H9 (cell line): ENCODE results near the gene JMJD1C. TPM values are rescaled to one million over a fixed set of nuclear protein-coding genes. Genes with fewer than 3 reads are reported as not detected.
A peak's percentile ranks its signal among the peaks of the same experiment; 100 is the strongest.

Source experiments
- DNase-seq: peaks from one replicate; pipeline ENCODE4 v3.0.0-alpha.2; 2017
- H2AFZ ChIP-seq: one replicate; pipeline ENCODE4 v1.6.1; 2013; ENCODE audit warnings: mild to moderate bottlenecking, low read length, control low read depth, moderate library complexity
- H2AK5ac ChIP-seq: 2 replicates; pipeline ENCODE4 v1.6.1; 2013; ENCODE audit warnings: low read length, control low read depth, mixed read lengths; ENCODE audit not compliant: insufficient read length
- H2BK120ac ChIP-seq: one replicate; pipeline ENCODE4 v1.6.1; 2013; ENCODE audit warnings: low read depth, mild to moderate bottlenecking, low read length, control low read depth, inconsistent platforms; ENCODE audit not compliant: poor library complexity, severe bottlenecking
- H2BK12ac ChIP-seq: 2 replicates; pipeline ENCODE4 v1.6.1; 2013; ENCODE audit warnings: low read length, control low read depth, mixed read lengths, low read depth; ENCODE audit not compliant: insufficient read length
- H2BK15ac ChIP-seq: 2 replicates; pipeline ENCODE4 v1.6.1; 2013; ENCODE audit warnings: low read depth, low read length, control low read depth
- H2BK20ac ChIP-seq: one replicate; pipeline ENCODE4 v1.6.1; 2013; ENCODE audit warnings: low read depth, mild to moderate bottlenecking, low read length, control low read depth, inconsistent platforms; ENCODE audit not compliant: poor library complexity, severe bottlenecking
- H2BK5ac ChIP-seq: 2 replicates; pipeline ENCODE4 v1.6.1; 2013; ENCODE audit warnings: low read length, control low read depth, mixed read lengths; ENCODE audit not compliant: insufficient read length
- H3K14ac ChIP-seq: 2 replicates; pipeline ENCODE4 v1.6.1; 2013; ENCODE audit warnings: low read length, control low read depth; ENCODE audit not compliant: insufficient read depth
- H3K18ac ChIP-seq: 2 replicates; pipeline ENCODE4 v1.6.1; 2013; ENCODE audit warnings: low read depth, mild to moderate bottlenecking, mixed read lengths, low read length, control low read depth; ENCODE audit not compliant: insufficient read length
- H3K23ac ChIP-seq: 2 replicates; pipeline ENCODE4 v1.6.1; 2013; ENCODE audit warnings: low read length, control low read depth, mixed read lengths, low read depth; ENCODE audit not compliant: insufficient read length
- H3K23me2 ChIP-seq: 2 replicates; pipeline ENCODE4 v1.6.1; 2013; ENCODE audit warnings: low read depth, mild to moderate bottlenecking, mixed read lengths, low read length, control low read depth; ENCODE audit not compliant: insufficient read length, poor library complexity, severe bottlenecking
- H3K27ac ChIP-seq: 2 replicates; pipeline ENCODE4 v1.5.1; 2013; ENCODE audit warnings: low read length, control low read depth, mixed read lengths, low read depth; ENCODE audit not compliant: insufficient read length
- H3K27me3 ChIP-seq: 2 replicates; pipeline ENCODE4 v1.6.1; 2013; ENCODE audit warnings: low read length, control low read depth, inconsistent platforms; ENCODE audit not compliant: insufficient read depth
- H3K4ac ChIP-seq: 2 replicates; pipeline ENCODE4 v1.6.1; 2013; ENCODE audit warnings: low read depth, mild to moderate bottlenecking, control low read depth, inconsistent platforms, low read length, moderate library complexity
- H3K4me1 ChIP-seq: 2 replicates; pipeline ENCODE4 v1.6.1; 2013; ENCODE audit warnings: low read length, control low read depth, inconsistent platforms; ENCODE audit not compliant: insufficient read depth
- H3K4me2 ChIP-seq: 2 replicates; pipeline ENCODE4 v1.6.1; 2013; ENCODE audit warnings: low read length, control low read depth, mixed read lengths; ENCODE audit not compliant: insufficient read length, insufficient read depth
- H3K56ac ChIP-seq: 2 replicates; pipeline ENCODE4 v1.6.1; 2013; ENCODE audit warnings: low read depth, mild to moderate bottlenecking, mixed read lengths, low read length, control low read depth; ENCODE audit not compliant: insufficient read length
- H3K79me1 ChIP-seq: 2 replicates; pipeline ENCODE4 v1.6.1; 2013; ENCODE audit warnings: low read depth, mild to moderate bottlenecking, moderate library complexity, low read length, control low read depth, inconsistent platforms; ENCODE audit not compliant: insufficient read depth, poor library complexity, severe bottlenecking
- H3K79me2 ChIP-seq: 2 replicates; pipeline ENCODE4 v1.6.1; 2013; ENCODE audit warnings: low read length, control low read depth, inconsistent platforms; ENCODE audit not compliant: insufficient read depth
- H3K9ac ChIP-seq: 2 replicates; pipeline ENCODE4 v1.6.1; 2013; ENCODE audit warnings: low read length, control low read depth, mixed read lengths; ENCODE audit not compliant: insufficient read length; ENCODE audit errors: extremely low read depth
- H3K9me3 ChIP-seq: one replicate; pipeline ENCODE4 v1.6.1; 2013; ENCODE audit warnings: low read depth, low read length, inconsistent platforms; ENCODE audit not compliant: control insufficient read depth
- H3T11ph ChIP-seq: one replicate; pipeline ENCODE4 v1.6.1; 2013; ENCODE audit warnings: mild to moderate bottlenecking, low read length, control low read depth, inconsistent platforms
- H4K20me1 ChIP-seq: one replicate; pipeline ENCODE4 v1.6.1; 2013; ENCODE audit not compliant: control insufficient read depth, insufficient read length, insufficient read depth
- H4K5ac ChIP-seq: 2 replicates; pipeline ENCODE4 v1.6.1; 2013; ENCODE audit warnings: low read depth, mild to moderate bottlenecking, mixed read lengths, low read length, control low read depth; ENCODE audit not compliant: insufficient read length
- H4K8ac ChIP-seq: replicated peaks from 2 replicates; pipeline ENCODE4 v1.6.1; 2013; ENCODE audit warnings: low read length, control low read depth, mixed read lengths, low read depth; ENCODE audit not compliant: insufficient read length
- H4K91ac ChIP-seq: 2 replicates; pipeline ENCODE4 v1.6.1; 2013; ENCODE audit warnings: low read depth, mild to moderate bottlenecking, moderate library complexity, mixed read lengths, low read length, control low read depth; ENCODE audit not compliant: insufficient read length
- H3K27ac Mint-ChIP-seq, 3 experiments: 2 replicates in 2 of 3; 3 replicates in 1 of 3; pipeline ENCODE4 v1.8.0; 2020 to 2021; ENCODE audit warnings: mixed read lengths in 3 of 3, mild to moderate bottlenecking in 1 of 3, moderate library complexity in 1 of 3
- H3K27me3 Mint-ChIP-seq: 2 replicates; pipeline ENCODE4 v1.8.0; 2021; ENCODE audit warnings: low read depth, mild to moderate bottlenecking, moderate library complexity, mixed read lengths
- H3K36me3 Mint-ChIP-seq, 3 experiments: 2 replicates in 2 of 3; 3 replicates in 1 of 3; pipeline ENCODE4 v1.8.0; 2020 to 2021; ENCODE audit warnings: low read depth in 3 of 3, mixed read lengths in 3 of 3; ENCODE audit not compliant: insufficient read depth in 1 of 3
- H3K4me1 Mint-ChIP-seq, 2 experiments: 2 replicates each; pipeline ENCODE4 v1.8.0; 2020; ENCODE audit warnings: mixed read lengths in 2 of 2
- H3K4me3 Mint-ChIP-seq, 2 experiments: 2 replicates in 1 of 2; 3 replicates in 1 of 2; pipeline ENCODE4 v1.8.0; 2020 to 2021; ENCODE audit warnings: mild to moderate bottlenecking in 2 of 2, mixed read lengths in 2 of 2, moderate library complexity in 1 of 2
- H3K9me3 Mint-ChIP-seq, 2 experiments: 2 replicates in 1 of 2; 3 replicates in 1 of 2; pipeline ENCODE4 v1.8.0; 2020; ENCODE audit warnings: mild to moderate bottlenecking in 2 of 2, mixed read lengths in 2 of 2, moderate library complexity in 1 of 2
- WGBS: extraction: QIAGEN DNeasy Blood & Tissue Kit; methylation state at CpG from one replicate; pipeline ENCODE4 v1.1.7; 2013; ENCODE audit warnings: missing lambda C conversion rate, low lambda C conversion rate, mixed read lengths; ENCODE audit not compliant: insufficient read length; ENCODE audit errors: extremely low coverage; 5-methylcytosine and 5-hydroxymethylcytosine counted together
- total RNA-seq: library from RNA; stranded (reverse); gene quantifications from 2 replicates; pipeline ENCODE4 v1.2.1, GENCODE V29; 2021
- TF ChIP-seq, protein P1 (sequence below): fragments of 200-600 bp; sonication (generic); conservative IDR thresholded peaks from 3 replicates; pipeline ENCODE4 v1.8.0; 2021; ENCODE audit warnings: antibody characterized with exemption, mild to moderate bottlenecking

Gene JMJD1C
- total RNA-seq, 1 experiment from 2014 or later: 200 TPM

DNA sequence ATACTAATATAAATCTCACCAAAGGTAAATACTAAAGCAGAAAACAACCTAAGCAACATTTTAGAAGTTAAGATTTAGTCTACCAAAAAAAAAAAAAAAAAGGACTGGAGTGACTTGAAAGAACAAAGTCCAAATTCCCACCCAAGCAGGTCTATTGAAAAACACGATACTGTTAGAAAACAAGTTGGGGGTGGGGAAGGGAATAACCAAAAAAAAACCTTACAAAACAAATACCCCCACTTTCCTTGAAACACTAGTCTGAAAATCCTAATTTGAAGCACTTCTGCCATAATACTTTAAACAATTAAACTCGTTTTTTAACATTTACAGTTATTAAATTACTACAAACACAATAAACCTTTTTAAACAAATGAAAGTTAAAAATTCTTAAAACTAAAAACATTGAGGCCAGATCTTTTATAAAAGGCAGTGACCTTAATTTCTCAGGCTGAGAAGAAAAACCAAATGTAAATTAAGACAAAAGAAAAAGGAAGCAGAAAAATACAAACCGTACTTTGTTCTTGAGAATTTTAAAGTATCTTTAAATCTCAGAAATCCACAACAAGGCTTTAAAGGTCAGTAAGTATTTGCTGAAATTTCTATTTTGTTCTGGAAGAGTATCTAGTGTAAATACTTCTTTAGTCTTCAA, 197.5 kb downstream of the JMJD1C start:
- H3K14ac ChIP-seq: peak overlapping the region; percentile 70; the same call in 1 of the 2 replicates
- H3K4ac ChIP-seq: no peak overlapping the region; the same call in 1 of the 2 replicates
- H3K4me3 Mint-ChIP-seq: peak overlapping the region; percentile 95 to 99
- no peak for DNase-seq
- peak overlapping the region; percentile 11 for H4K5ac ChIP-seq
- H2BK5ac ChIP-seq: no peak overlapping the region
- no peaks in the 10 kb centered on the region for H3K27me3 Mint-ChIP-seq
- no peaks in the 10 kb centered on the region for H3K4me1 ChIP-seq
- no peak overlapping the region for H2BK120ac ChIP-seq
- no peak overlapping the region for H4K91ac ChIP-seq
- peak overlapping the region; percentile 83 for H3K9ac ChIP-seq
- no peak overlapping the region for H4K8ac ChIP-seq
- peak overlapping the region; percentile 97 for H3K27ac ChIP-seq
- no peak overlapping the region for H2AFZ ChIP-seq
- peak overlapping the region; percentile 19 for H3K56ac ChIP-seq
- H3K79me2 ChIP-seq: peaks cover 19% of the 10 kb centered on the region; the same call in 1 of the 2 replicates
- peaks cover 3 to 9% of the 10 kb centered on the region in 2 experiments for H3K4me1 Mint-ChIP-seq
- H2AK5ac ChIP-seq: no peak overlapping the region
- H3K23ac ChIP-seq: peak overlapping the region; percentile 15
- 100% methylated on average over 1 of the region's 3 CpGs for WGBS
- H2BK15ac ChIP-seq: no peak overlapping the region
- H3T11ph ChIP-seq: no peak overlapping the region
- H3K18ac ChIP-seq: no peak overlapping the region
- H3K9me3 Mint-ChIP-seq: peaks cover 3% of the 10 kb centered on the region in 2 experiments; a peak in 1 of 5 replicates
- peaks cover 21 to 22% (median 21%) of the 10 kb centered on the region in 3 experiments for H3K36me3 Mint-ChIP-seq
- TF ChIP-seq, protein P1, sequence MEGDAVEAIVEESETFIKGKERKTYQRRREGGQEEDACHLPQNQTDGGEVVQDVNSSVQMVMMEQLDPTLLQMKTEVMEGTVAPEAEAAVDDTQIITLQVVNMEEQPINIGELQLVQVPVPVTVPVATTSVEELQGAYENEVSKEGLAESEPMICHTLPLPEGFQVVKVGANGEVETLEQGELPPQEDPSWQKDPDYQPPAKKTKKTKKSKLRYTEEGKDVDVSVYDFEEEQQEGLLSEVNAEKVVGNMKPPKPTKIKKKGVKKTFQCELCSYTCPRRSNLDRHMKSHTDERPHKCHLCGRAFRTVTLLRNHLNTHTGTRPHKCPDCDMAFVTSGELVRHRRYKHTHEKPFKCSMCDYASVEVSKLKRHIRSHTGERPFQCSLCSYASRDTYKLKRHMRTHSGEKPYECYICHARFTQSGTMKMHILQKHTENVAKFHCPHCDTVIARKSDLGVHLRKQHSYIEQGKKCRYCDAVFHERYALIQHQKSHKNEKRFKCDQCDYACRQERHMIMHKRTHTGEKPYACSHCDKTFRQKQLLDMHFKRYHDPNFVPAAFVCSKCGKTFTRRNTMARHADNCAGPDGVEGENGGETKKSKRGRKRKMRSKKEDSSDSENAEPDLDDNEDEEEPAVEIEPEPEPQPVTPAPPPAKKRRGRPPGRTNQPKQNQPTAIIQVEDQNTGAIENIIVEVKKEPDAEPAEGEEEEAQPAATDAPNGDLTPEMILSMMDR: no peak
- peak overlapping the region; percentile 69 for H3K4me2 ChIP-seq
- no peaks in the 10 kb centered on the region for H3K23me2 ChIP-seq
- H2BK20ac ChIP-seq: no peak overlapping the region
- no peak overlapping the region for H2BK12ac ChIP-seq
- H3K27me3 ChIP-seq: no peaks in the 10 kb centered on the region
- no peaks in the 10 kb centered on the region for H4K20me1 ChIP-seq
- H3K79me1 ChIP-seq: no peaks in the 10 kb centered on the region
- H3K27ac Mint-ChIP-seq: peak overlapping the region; percentile 100
- H3K9me3 ChIP-seq: no peaks in the 10 kb centered on the region
